BJ (cell line): Measurements from ENCODE around the gene SMIM13. TPM values are rescaled to one million over a fixed set of nuclear protein-coding genes. Genes with fewer than 3 reads are reported as not detected.

ENCODE experiments used
- CTCF ChIA-PET: fragments of 350-600 bp; formaldehyde crosslinking; extraction: SDS; loops from one replicate; lab custom pipeline; 2021; ENCODE audit warnings: antibody characterized with exemption, inconsistent platforms; lab: Yijun Ruan, JAX
- POLR2A ChIA-PET: fragments of 300-600 bp; sonication (Branson Sonifier 250); formaldehyde crosslinking; extraction: SDS; loops from one replicate; lab custom pipeline; 2021; ENCODE audit warnings: antibody characterized with exemption; lab: Charles Lee
- DNase-seq: peaks from one replicate; pipeline ENCODE4 v3.0.0-alpha.2; 2011; ENCODE audit warnings: low read depth
- H3K27me3 ChIP-seq: 2 replicates; pipeline ENCODE4 v1.6.0; 2011; ENCODE audit warnings: low read length; ENCODE audit not compliant: control insufficient read depth, insufficient read depth
- H3K36me3 ChIP-seq: 2 replicates; pipeline ENCODE4 v1.5.1; 2011; ENCODE audit warnings: low read length; ENCODE audit not compliant: control insufficient read depth, insufficient read depth
- H3K4me3 ChIP-seq: 2 replicates; pipeline ENCODE4 v1.5.1; 2011; ENCODE audit warnings: low read depth, mild to moderate bottlenecking, control low read depth, low read length
- polyA plus RNA-seq: library from polyadenylated mRNA; depleted of rRNA; stranded (reverse); fragments of >200 nt; gene quantifications from 2 replicates; pipeline ENCODE4 v1.2.3, GENCODE V29; 2011
- TF ChIP-seq, protein P1 (sequence below): IDR thresholded peaks from 2 replicates; pipeline ENCODE4 v1.5.1; 2011; ENCODE audit warnings: low read depth, mild to moderate bottlenecking, control low read depth, inconsistent platforms, low read length, moderate library complexity; ENCODE audit not compliant: insufficient read depth

SMIM13 gene
- polyA plus RNA-seq, 1 experiment, result 3.0 TPM

DNA sequence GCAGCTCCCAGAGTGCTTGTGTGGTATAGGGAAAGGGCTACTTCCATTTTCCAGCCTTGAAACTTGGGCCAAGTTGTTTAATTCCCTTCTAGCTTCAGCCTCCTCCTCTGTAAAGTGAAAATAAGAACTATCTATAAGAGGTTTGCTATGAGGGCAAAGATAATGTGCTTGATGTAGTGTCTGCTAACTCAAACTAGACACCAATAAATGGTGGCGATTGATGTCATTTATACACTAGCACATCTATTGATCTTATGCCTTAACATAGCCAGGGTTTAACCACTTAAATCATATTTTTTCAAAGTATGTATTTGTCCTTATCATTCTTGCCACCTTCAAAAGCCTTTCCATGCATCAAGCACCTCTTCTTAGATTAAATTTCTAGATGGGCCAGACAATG, 83.6 kb downstream of the SMIM13 start:
- POLR2A ChIA-PET, result no interaction called here

DNA sequence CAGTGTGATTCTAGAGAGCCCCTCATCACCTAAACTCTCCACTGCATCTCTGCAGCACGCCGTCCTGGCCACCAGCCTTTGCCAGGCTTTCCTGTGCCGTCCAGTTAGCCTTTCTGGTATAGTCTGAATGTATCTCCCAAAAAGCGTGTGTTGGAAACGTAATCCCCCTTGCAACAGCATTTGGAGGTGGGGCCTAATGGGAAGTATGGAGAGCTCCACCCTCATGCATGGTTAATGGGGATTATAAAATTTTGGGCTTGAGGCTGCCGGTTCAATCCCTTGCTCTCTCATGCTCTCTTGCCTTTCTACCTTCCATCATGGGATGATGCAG, 85.4 kb downstream of the SMIM13 start:
- TF ChIP-seq, protein P1, sequence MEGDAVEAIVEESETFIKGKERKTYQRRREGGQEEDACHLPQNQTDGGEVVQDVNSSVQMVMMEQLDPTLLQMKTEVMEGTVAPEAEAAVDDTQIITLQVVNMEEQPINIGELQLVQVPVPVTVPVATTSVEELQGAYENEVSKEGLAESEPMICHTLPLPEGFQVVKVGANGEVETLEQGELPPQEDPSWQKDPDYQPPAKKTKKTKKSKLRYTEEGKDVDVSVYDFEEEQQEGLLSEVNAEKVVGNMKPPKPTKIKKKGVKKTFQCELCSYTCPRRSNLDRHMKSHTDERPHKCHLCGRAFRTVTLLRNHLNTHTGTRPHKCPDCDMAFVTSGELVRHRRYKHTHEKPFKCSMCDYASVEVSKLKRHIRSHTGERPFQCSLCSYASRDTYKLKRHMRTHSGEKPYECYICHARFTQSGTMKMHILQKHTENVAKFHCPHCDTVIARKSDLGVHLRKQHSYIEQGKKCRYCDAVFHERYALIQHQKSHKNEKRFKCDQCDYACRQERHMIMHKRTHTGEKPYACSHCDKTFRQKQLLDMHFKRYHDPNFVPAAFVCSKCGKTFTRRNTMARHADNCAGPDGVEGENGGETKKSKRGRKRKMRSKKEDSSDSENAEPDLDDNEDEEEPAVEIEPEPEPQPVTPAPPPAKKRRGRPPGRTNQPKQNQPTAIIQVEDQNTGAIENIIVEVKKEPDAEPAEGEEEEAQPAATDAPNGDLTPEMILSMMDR, result no peak
- CTCF ChIA-PET, result no interaction called here

More for the DNA sequence above, 83.6 kb downstream of the SMIM13 start:
- TF ChIP-seq, protein P1, result no peak
- Histone ChIP-seq H3K27me3 (no peaks in the 10 kb centered on the region), H3K36me3 (no peaks in the 10 kb centered on the region), H3K4me3 (no peak overlapping the region)
- CTCF ChIA-PET, result interaction anchor here (1.2 kb wide), 1 partner anchor 319 kb away, joined by 3 read pairs; no protein-coding TSS in a partner anchor
- DNase-seq, result no peak

DNA sequence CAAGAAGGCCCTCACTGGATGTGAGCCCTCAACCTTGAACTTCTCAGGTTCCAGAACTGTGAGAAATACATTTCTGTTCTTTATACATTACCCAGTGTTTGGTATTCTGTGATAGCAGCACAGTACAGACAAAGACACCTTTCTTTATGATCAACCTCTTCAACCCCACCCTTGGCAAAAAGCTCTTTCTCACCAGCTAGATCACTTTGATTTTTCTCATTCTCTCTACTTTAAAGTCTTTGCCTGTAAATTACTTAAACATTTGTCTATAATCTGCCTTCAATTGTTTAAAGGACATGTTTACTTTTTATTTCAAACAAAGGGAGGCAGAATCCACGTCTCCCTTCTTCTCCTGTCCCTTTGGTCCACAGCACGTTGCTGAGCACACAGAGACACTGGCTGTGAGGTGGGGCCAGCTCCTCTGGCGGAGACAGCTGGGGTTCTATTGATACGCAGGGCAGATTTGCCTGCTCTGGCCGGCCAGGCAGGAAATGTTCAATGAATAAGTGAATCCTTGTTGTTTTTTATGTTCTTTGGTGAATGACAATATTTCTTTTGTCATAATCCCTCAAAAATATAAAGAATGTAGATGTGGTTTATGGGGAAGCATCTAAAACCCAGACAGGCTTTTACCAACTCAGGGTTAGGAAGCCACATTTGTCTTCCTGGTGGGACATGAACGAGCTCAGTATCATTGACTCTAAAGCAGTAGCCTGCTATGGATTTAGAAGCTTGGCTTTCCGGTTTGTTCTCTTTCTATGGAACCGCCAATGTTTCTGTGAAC, 86.0 kb downstream of the SMIM13 start:
- H3K27me3 ChIP-seq, result no peaks in the 10 kb centered on the region
- no peak overlapping the region for H3K4me3 ChIP-seq
- ChIA-PET CTCF (interaction anchor here (1.3 kb wide), 1 partner anchor 8 kb away, joined by 4 read pairs; no protein-coding TSS in a partner anchor), POLR2A (no interaction called here)
- DNase-seq, result no peak
- TF ChIP-seq, protein P1, result no peak
- H3K36me3 ChIP-seq, result peaks cover 5% of the 10 kb centered on the region

More for the DNA sequence above, 85.4 kb downstream of the SMIM13 start:
- H3K27me3 ChIP-seq, result no peaks in the 10 kb centered on the region
- no peak for DNase-seq
- POLR2A ChIA-PET, result no interaction called here
- peaks cover 3% of the 10 kb centered on the region; the same call in 1 of the 2 replicates for H3K36me3 ChIP-seq
- no peak overlapping the region for H3K4me3 ChIP-seq

DNA sequence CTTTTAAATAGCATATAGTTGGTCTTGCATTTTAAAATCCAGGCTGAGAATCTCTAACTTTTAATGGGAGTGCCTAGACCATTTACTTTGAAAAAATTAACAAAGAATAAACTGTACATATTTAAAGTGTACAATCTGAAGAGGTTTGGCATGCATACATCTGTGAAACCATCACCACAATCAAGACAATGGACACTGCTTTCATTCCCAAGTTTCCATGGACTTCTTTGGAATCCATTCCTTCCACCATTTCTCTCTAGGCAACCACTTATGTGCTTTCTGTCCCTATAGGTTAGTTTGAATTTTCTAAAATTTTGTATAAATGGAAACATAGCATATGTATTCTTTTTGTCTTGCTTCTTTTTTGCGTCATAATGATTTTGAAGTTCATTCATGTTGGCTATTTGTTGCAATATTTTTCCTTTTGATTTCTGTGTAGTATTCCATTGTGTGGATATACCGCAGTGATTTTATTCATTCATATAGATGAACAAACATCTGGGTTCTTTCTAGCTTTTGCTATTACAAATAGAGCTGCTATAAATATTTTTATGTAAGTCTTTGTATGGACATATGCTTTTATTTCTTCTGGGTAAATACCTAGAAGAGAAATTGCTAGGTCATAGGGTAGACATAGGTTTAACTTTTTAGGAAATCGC, 88.0 kb downstream of the SMIM13 start:
- H3K27me3 ChIP-seq, result no peaks in the 10 kb centered on the region
- POLR2A ChIA-PET, result no interaction called here
- CTCF ChIA-PET, result no interaction called here

More for the DNA sequence above, 88.0 kb downstream of the SMIM13 start:
- peaks cover 12% of the 10 kb centered on the region for H3K36me3 ChIP-seq
- no peak for DNase-seq
- TF ChIP-seq, protein P1, result no peak
- H3K4me3 ChIP-seq, result no peak overlapping the region
